ENCODE data around the gene CHMP1B.
"Not testable (repeated sequence)": the region's sequence is repeated elsewhere in the genome, so short reads cannot be mapped to it uniquely, and the experiment has no call there.

CHMP1B gene

GRCh38 chr18:11868230-11868629, 17.0 kb downstream of the CHMP1B start:
- no peak for DNase-seq (ENCODE audit: low read depth in 2 of 2)

DNA sequence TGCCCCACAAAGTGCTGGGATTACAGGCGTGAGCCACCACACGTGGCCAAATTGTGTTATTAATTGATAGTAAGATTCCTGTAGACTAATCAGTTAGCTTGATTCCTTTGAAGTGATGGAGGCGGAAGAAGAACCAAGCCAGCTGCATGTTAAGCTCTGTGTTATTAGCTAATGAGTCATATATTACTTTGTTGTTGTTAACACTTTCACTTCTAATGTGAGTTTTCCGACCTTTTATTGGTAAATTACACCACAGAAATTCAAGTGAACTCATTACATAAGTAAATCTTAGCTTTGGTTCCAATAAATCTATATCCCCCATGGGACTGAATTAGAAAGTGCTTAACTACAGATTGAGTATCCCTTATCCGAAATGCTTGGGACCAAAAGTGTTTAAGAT, 20.3 kb downstream of the CHMP1B start:
- no peak for DNase-seq (ENCODE audit: low read depth in 2 of 2)

DNA sequence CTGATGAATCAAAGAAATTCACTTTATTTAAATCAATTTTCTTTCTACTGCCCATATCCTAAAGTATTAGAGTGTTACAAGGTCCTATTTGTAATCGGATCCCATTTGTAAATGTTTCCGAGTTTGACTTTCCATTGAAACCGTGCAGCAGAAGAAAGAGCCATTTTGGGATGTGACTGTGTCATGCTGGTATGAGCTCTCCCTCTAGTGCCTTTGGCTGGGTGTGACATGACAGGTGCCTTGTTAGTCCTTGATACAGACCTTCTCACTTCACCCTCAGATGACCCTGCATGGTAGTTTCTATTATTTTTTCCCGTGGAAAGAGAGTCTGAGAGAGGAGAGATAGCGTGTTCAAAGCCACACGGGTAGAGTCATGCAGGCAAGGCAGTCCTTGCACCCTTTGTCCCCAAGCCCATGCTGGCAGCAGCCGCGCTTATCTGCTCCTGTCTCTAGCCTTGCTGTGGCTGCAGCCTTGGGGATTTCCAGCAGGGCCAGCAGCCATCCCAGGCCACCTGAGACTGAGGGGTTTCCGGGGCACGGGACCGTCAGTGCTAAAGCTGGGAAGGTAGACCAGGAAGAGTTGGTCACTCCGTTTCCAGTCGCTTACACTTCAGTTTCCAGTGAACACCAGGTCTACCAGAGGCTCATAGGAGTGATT, 21.4 kb downstream of the CHMP1B start:
- no peak for DNase-seq (ENCODE audit: low read depth in 2 of 2)

DNA sequence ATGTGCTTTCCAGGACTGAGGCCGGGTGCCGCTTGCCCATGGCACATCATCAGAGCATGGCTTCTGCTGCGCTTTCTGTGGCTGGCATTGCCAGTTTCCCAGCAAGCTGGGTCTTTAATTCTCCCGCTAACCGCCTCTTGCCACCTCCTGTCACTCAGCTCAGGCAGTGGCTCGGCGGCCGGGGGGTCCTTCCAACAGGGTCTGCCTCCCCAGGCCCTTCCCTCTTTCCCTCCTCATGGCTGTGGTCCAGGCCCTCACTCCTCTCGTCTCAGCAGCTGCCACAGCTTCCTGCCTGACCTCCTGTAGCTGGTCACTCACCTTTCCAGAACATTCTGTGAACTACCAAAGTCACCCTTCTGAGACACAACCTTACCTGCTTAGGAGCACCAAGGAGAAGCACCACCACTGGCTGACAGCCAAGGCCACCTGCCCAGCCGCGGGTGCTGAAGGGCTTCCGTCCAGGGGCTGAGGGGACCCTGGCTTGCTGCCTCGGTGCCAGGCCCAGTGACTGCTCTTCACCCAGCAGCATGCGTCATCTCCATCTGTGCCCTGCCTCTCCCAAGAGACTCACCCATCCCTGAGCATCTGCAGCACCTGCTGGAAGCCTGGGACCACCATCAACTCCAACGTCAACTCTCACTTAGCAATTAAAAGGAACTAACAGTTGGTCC, 22.6 kb downstream of the CHMP1B start:
- DNase-seq (ENCODE audit: low read depth in 2 of 2) = no peak

DNA sequence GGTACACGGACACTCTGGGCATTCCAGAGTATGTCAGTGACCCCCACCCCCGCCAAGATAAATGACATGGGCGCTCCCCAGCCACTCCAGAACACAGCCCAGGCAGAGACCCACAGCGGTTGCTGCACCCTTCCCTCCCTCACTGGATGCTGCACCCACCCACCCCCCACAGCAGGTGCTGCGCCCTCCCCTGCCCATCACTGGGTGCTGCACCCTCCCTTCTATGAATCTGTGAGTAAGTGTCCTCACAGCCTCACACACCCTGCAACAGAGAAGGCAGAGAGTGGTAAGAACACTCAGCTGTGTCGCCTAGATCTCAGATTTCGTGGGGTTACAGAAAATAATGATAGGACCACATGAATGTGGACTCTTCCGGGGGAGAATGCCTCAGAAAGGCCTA, 23.5 kb downstream of the CHMP1B start:
- no peak for DNase-seq (ENCODE audit: low read depth in 2 of 2)

DNA sequence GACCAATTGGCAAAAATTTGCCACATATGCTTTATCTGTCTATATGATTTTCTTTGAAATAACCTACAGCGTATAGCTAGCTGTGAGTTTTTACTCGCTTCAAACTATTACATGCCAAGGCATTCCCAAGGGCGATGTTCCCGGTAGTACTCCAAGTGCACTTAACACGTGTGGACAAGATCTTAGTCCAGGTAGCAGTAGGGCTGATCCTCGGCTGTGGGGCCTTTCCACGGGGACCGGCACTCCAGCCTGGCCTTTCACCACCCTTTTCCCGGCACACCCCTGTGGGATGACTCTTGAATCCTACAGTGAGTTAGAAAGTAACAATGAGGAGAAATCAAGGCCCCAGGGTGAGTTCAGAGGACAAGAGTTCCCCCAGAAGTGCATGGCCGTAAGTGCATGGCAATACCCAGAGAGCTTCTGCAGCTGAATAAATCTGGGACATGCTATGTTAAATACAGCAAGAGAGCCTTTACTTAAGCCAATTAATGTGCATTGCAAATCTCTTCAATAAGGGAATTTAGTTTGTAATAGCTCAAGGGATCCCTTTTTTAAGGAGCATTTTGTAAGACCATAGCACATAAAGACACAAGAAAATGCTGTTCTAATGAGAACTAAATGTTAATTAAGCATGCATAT, 26.4 kb downstream of the CHMP1B start:
- DNase-seq (ENCODE audit: low read depth in 2 of 2) = no peak

GRCh38 chr18:11880586-11881304, 29.5 kb downstream of the CHMP1B start:
- no peak for DNase-seq (ENCODE audit: low read depth in 2 of 2)

- no peak for DNase-seq (ENCODE audit: low read depth in 2 of 2)
Observed at GRCh38 chr18:11882636-11883035, 31.4 kb downstream of the CHMP1B start.

DNA sequence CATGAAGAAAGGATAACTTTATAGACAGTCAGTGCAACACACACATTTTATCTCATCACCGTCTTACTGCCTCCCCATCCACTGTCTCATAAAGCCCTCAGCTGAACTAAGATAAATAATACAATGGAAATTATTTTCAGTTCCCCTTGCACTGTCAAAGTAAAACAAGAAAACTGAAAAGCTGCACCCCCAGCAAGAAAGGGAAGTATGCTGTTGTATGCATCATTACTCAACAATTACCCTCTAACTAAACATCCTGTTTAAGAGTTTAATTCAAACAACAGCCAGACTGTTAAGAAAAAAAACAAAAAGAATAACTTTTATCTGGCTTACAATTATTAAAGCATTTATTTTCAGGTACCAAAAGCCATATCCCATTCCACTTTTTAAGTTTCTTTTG, 31.9 kb downstream of the CHMP1B start:
- no peak for DNase-seq (ENCODE audit: low read depth in 2 of 2)

DNA sequence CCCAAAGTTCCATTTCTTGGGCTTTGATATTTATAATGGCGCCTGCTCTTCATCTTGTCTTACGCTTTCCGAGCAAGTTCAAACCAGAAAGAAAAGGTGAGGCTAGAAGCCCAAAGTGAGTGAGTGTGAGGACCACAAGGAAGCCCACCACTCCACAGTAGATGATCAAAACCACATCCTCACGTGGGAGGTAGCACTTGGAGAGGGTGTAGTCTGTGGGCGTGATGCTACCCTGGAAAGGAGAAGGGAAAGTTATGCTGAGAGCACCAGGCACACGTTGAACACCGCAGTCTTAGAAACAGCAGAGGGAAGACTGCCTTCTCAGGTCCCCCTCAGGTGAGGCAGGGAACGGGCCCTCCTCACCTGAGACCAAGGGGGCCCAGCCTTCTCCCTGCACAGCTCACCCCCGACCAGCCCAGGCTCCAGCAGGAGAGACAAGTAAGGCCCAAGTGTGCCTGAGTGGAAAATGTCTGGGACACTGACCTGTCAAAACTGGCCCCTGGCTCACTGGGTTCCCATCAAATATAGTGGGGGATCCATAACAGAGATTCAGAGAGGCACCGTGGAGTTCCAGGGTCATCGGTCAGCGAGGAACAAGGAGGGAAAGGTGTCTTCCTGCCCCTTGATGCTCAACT, 33.3 kb downstream of the CHMP1B start:
- DNase-seq (ENCODE audit: low read depth in 2 of 2) = no peak

DNA sequence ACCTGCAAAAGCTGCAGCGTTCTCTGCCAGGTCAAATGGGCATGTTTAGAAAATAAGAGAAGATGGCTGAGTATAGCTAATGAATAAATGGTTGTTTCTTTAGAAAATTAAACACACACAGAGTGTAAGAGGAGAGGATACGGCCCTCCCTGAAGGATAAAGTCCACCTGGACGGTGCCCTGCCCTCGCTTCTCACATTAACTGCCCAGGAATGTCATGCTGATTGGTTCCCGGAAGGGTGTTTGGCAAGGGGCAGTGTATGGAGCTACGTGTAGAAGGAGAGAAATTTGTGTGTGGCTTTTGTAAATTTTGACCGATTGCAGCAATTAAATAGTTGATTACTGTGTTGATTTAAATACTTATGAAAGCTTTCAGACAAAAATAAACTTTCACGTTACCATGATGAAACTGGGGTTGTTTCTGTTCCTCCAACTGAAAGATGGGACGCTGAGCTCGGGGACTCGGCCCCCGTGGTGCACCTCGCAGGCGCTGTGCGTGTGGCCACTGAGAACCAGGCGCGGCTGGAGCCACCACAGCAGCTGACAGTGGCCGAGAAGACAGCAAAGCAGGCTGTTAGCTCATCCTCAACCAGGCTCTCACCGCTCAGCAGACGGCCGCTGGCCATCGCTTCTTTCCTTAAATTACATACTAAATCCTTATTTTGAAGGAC, 34.2 kb downstream of the CHMP1B start:
- DNase-seq (ENCODE audit: low read depth in 2 of 2) = no peak

DNA sequence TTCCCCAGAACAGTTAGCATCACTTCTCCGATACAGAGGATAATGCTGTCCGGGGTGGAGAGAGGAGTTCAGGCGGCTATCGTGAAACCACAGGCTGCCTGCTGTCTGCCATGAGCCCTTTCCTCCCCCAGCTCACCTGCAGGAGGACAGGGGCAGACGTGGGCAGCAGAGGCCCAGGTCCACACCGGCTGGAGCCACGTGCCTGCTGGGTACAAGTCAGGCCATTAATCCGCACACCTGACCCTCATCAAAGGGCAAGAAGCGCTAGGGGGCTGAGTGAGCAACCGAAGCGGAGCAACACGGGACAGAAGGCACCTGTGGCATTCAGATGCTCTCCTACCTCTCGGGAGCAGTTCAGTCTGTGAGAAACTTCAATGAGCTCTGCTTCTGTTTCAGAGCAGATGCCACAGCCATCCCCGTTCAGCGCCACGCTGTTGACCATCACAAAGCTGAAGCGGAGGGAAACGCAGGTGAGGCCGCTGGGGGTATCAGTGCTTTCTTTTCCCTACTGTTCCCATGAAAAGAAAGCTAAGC, 35.4 kb downstream of the CHMP1B start:
- DNase-seq (ENCODE audit: low read depth in 2 of 2) = no peak

- no peak for DNase-seq (ENCODE audit: low read depth in 2 of 2)
Observed at GRCh38 chr18:11887328-11888128, 36.3 kb downstream of the CHMP1B start.

- no peak for DNase-seq (ENCODE audit: low read depth in 2 of 2)
Observed at GRCh38 chr18:11888726-11889125, 37.5 kb downstream of the CHMP1B start.

GRCh38 chr18:11889284-11889683, 38.1 kb downstream of the CHMP1B start:
- no peak for DNase-seq (ENCODE audit: low read depth in 2 of 2)

- DNase-seq (ENCODE audit: low read depth in 2 of 2) = no peak
Observed at GRCh38 chr18:11891737-11892136, 40.5 kb downstream of the CHMP1B start.

DNA sequence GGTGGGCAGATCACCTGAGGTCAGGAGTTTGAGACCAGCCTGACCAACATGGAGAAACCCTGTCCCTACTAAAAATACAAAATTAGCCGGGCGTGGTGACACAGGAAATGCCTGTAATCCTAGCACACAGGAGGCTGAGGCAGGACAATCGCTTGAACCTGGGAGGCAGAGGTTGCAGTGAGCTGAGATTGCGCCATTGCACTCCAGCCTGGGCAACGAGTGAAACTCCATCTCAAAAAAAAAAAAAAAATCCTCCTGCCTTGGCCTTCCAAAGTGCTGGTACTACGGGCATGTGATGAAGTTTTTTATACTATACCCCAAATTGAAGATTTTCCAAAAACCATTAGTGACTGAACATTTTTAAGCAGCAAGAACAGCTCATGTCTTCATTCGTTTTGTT, 41.2 kb downstream of the CHMP1B start:
- DNase-seq (ENCODE audit: low read depth in 2 of 2) = not testable (repeated sequence)

GRCh38 chr18:11897781-11898180, 46.6 kb downstream of the CHMP1B start:
- no peak for DNase-seq (ENCODE audit: low read depth in 2 of 2)

DNA sequence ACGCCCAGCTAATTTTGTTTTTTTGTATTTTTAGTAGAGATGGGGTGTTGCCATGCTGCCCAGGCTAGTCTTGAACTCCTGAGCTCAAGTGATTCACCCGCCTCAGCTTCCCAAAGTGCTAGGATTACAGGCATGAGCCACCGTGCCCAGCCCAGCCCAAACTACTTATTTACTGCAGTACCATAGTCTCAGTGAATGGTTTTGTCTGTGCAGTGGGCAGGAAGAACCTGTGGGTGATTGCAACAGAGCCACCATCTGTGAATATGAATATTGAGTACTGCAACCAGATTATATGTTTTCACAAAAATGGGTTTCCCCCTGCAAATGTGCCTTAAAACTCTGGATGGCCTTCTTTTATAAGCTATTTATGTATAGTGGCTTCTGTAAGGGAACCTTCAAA, 47.9 kb downstream of the CHMP1B start:
- no peak for DNase-seq (ENCODE audit: low read depth in 2 of 2)

DNA sequence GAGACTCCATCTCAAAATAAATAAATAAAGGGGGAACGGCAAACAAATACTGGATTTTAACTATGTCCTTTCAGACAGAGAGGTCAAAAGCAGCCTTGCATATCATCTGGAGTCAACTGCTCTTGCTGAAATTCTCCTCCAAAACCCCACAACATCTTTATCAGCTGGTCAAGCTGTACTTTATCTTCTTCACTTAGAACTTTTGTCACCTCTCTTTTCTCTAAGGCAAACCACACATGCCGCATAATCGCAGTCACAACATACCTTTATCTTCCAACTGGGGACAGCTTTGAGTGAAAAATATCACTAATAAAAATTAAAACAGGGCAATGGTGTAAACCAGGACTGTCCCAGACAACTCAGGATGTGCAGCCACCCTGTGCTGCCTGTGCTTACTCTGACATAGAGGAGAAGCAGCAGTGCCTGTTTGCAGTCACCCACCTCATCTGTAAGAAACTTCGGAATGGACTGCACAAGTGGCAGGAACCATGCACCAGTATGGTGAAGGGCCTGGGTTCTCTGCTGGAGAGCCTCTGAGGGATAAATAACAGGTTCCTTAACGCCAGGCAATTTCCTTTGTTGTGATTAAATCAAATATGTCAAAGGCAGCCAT, 50.7 kb downstream of the CHMP1B start:
- no peak for DNase-seq (ENCODE audit: low read depth in 2 of 2)
